Gastrocnemius medialis (tissue), 4 donors: ENCODE results near the gene USP36. TPM values are rescaled to one million over a fixed set of nuclear protein-coding genes. Genes with fewer than 3 reads are reported as not detected.

ENCODE experiments used
- ATAC-seq, 2 donors: fragments of 150-250 bp; one replicate each; pipeline ENCODE4 v1.9.1; 2016
- DNase-seq, 2 donors: peaks; one replicate each; pipeline ENCODE4 v3.0.0-alpha.2; 2019
- H3K27ac ChIP-seq, 4 donors: fragments of 200-600 bp; sonication (generic); 1 replicate in 1 of 4; 2 replicates in 3 of 4; pipeline ENCODE4 v1.5.1; 2016 to 2018; ENCODE audit warnings: mild to moderate bottlenecking in 2 of 4, moderate library complexity in 1 of 4
- H3K27me3 ChIP-seq, 3 donors: fragments of 200-600 bp; sonication (generic) in 2 of 3; 1 replicate in 1 of 3; 2 replicates in 2 of 3; pipeline versions ENCODE4 v1.5.1 to v1.6.0; 2016 to 2019; ENCODE audit warnings: mild to moderate bottlenecking in 1 of 3, moderate library complexity in 1 of 3
- H3K36me3 ChIP-seq, 2 donors: fragments of 200-600 bp; sonication (generic) in 1 of 2; one replicate each; pipeline ENCODE4 v1.5.1; 2017 to 2018
- H3K4me1 ChIP-seq, 2 donors: fragments of 200-600 bp; sonication (generic) in 1 of 2; one replicate each; pipeline ENCODE4 v1.5.1; 2016 to 2017; ENCODE audit warnings: mild to moderate bottlenecking in 2 of 2
- H3K4me3 ChIP-seq, 4 donors: fragments of 200-600 bp; sonication (generic) in 3 of 4; 1 replicate in 1 of 4; 2 replicates in 3 of 4; pipeline ENCODE4 v1.5.1; 2016 to 2019; ENCODE audit warnings: mild to moderate bottlenecking in 2 of 4
- H3K9me3 ChIP-seq, 3 donors: fragments of 200-600 bp; sonication (generic) in 2 of 3; 1 replicate in 1 of 3; 2 replicates in 2 of 3; pipeline ENCODE4 v1.5.1; 2016 to 2019
- CTCF ChIP-seq, 5 experiments: fragments of 450-650 bp in 3 of 5; fragments of 200-600 bp in 2 of 5; sonication (generic) in 2 of 5; IDR thresholded peaks in 4 of 5; conservative IDR thresholded peaks in 1 of 5; 1 replicate in 4 of 5; 2 replicates in 1 of 5; pipeline ENCODE4 v1.5.1; 2016 to 2019; ENCODE audit warnings: antibody characterized with exemption in 5 of 5, mild to moderate bottlenecking in 3 of 5, moderate library complexity in 3 of 5
- POLR2A ChIP-seq, 2 donors: fragments of 450-650 bp; IDR thresholded peaks; one replicate each; pipeline ENCODE4 v1.6.1; 2017; ENCODE audit warnings: antibody characterized with exemption in 2 of 2, mild to moderate bottlenecking in 2 of 2, moderate library complexity in 2 of 2
- in situ Hi-C, 4 donors: fragments of 200-750 bp; cut with MboI; loops; one replicate each; pipeline versions ENCODE4 v1.15.0 to v1.8.0; 2017; ENCODE audit warnings: low sequenced_read_pairs in 4 of 4
- intact Hi-C: fragments of 100-400 bp; cut with DNase I; formaldehyde crosslinking; loops from one replicate; pipeline ENCODE4 v1.15.1; 2023; ENCODE audit warnings: low total_unique reads
- total RNA-seq, 4 donors: library from RNA; depleted of rRNA; stranded (reverse); fragments of >200 nt; gene quantifications; one replicate each; pipeline versions ENCODE4 v1.1.0 to v1.2.3, GENCODE V29; 2016

Gene USP36
- total RNA-seq, 4 donors from 2014 or later, result 15.2 to 21.1 (median 20.0) TPM

GRCh38 chr17:78790552-78790951 is 50.1 kb downstream of the USP36 start:
- no peak for DNase-seq
- no peaks in the 10 kb centered on the region for H3K9me3 ChIP-seq
- ATAC-seq, result no peak
- no peak overlapping the region for H3K4me3 ChIP-seq
- no peak for TF ChIP-seq CTCF (IDR thresholded peaks at IDR 0.05 in 4 of 5, conservative IDR thresholded peaks at IDR 0.05 in 1 of 5)
- TF ChIP-seq POLR2A (IDR thresholded peaks at IDR 0.05), result no peak
- in situ Hi-C loops, result no loop called here
- peak overlapping the region in 3 of 4 donors; percentile 40 to 86 (median 44) for H3K27ac ChIP-seq
- H3K4me1 ChIP-seq, result peaks cover 56 to 64% of the 10 kb centered on the region in 2 donors
- H3K27me3 ChIP-seq, result no peaks in the 10 kb centered on the region
- intact Hi-C loops, result no loop called here
- H3K36me3 ChIP-seq, result peaks cover 0 to 4% of the 10 kb centered on the region in 2 donors

- no peak for ATAC-seq
Observed at GRCh38 chr17:78789663-78790181, 50.9 kb downstream of the USP36 start.

GRCh38 chr17:78789149-78789662 is 51.4 kb downstream of the USP36 start:
- Histone ChIP-seq H3K4me3 (no peak overlapping the region), H3K36me3 (no peaks in the 10 kb centered on the region), H3K9me3 (no peaks in the 10 kb centered on the region), H3K4me1 (peaks cover 45 to 53% of the 10 kb centered on the region in 2 donors), H3K27ac (peak overlapping the region; percentile 40 to 65 (median 44)), H3K27me3 (no peaks in the 10 kb centered on the region)
- in situ Hi-C loops, result no loop called here
- ATAC-seq (no peak), DNase-seq (no peak)
- intact Hi-C loops, result no loop called here
- TF ChIP-seq POLR2A (IDR thresholded peaks at IDR 0.05) (no peak), CTCF (IDR thresholded peaks at IDR 0.05 in 4 of 5, conservative IDR thresholded peaks at IDR 0.05 in 1 of 5) (no peak)

More at GRCh38 chr17:78789663-78790181, 50.9 kb downstream of the USP36 start:
- H3K9me3 ChIP-seq, result no peaks in the 10 kb centered on the region
- no peak overlapping the region for H3K4me3 ChIP-seq
- peaks cover 50 to 57% of the 10 kb centered on the region in 2 donors for H3K4me1 ChIP-seq
- peak overlapping the region; percentile 40 to 65 (median 44) for H3K27ac ChIP-seq
- TF ChIP-seq CTCF (IDR thresholded peaks at IDR 0.05 in 4 of 5, conservative IDR thresholded peaks at IDR 0.05 in 1 of 5) (no peak), POLR2A (IDR thresholded peaks at IDR 0.05) (no peak)
- no peaks in the 10 kb centered on the region for H3K36me3 ChIP-seq
- no peaks in the 10 kb centered on the region for H3K27me3 ChIP-seq
- peak; percentile 58 to 70 for DNase-seq
- in situ Hi-C loops, result no loop called here
- intact Hi-C loops, result no loop called here

- intact Hi-C loops, result no loop called here
- in situ Hi-C loops, result no loop called here
Observed at GRCh38 chr17:78788451-78788850, 52.2 kb downstream of the USP36 start.

More at GRCh38 chr17:78788451-78788850, 52.2 kb downstream of the USP36 start:
- no peak for DNase-seq
- Histone ChIP-seq H3K36me3 (no peaks in the 10 kb centered on the region), H3K4me3 (no peak overlapping the region), H3K9me3 (no peaks in the 10 kb centered on the region), H3K27ac (peak overlapping the region in 1 of 4 donors; percentile 37), H3K4me1 (peaks cover 39 to 48% of the 10 kb centered on the region in 2 donors), H3K27me3 (no peaks in the 10 kb centered on the region)
- no peak for TF ChIP-seq CTCF (IDR thresholded peaks at IDR 0.05 in 4 of 5, conservative IDR thresholded peaks at IDR 0.05 in 1 of 5)
- TF ChIP-seq POLR2A (IDR thresholded peaks at IDR 0.05), result no peak
- ATAC-seq, result no peak
